HUES64 (cell line): ENCODE measurements around the gene CLASP1.

Experiments
- H3K27ac ChIP-seq: 2 replicates; pipeline ENCODE4 v1.7.0; 2013; ENCODE audit warnings: low read depth, low read length, inconsistent platforms
- H3K27me3 ChIP-seq: 2 replicates; pipeline ENCODE4 v1.6.1; 2013; ENCODE audit warnings: mild to moderate bottlenecking, low read length; ENCODE audit not compliant: insufficient read depth
- H3K36me3 ChIP-seq: 2 replicates; pipeline ENCODE4 v1.6.1; 2013; ENCODE audit warnings: mild to moderate bottlenecking, low read length; ENCODE audit not compliant: insufficient read depth
- H3K4me1 ChIP-seq: 2 replicates; pipeline ENCODE4 v1.6.1; 2013; ENCODE audit warnings: mild to moderate bottlenecking, low read length, moderate library complexity; ENCODE audit not compliant: insufficient read depth
- H3K4me3 ChIP-seq: 2 replicates; pipeline ENCODE4 v1.5.1; 2013; ENCODE audit warnings: mild to moderate bottlenecking, low read length, moderate library complexity
- H3K9ac ChIP-seq: 2 replicates; pipeline ENCODE4 v1.6.1; 2013; ENCODE audit warnings: mild to moderate bottlenecking, low read depth, low read length
- H3K9me3 ChIP-seq: 2 replicates; pipeline ENCODE4 v1.6.1; 2013; ENCODE audit warnings: low read depth, low read length; ENCODE audit not compliant: insufficient read depth
- WGBS: fragments of 150-250, 120-280 bp; methylation state at CpG from one replicate; pipeline ENCODE4 v1.1.7; 2013; ENCODE audit warnings: missing lambda C conversion rate; 5-methylcytosine and 5-hydroxymethylcytosine counted together

Gene CLASP1

GRCh38 chr2:121501031-121501430 lies 148.2 kb downstream of the CLASP1 start:
- WGBS, result 100% methylated on average over 1 of the region's 1 CpG
- H3K36me3 ChIP-seq, result peaks cover 39% of the 10 kb centered on the region
- no peak overlapping the region for H3K27ac ChIP-seq
- H3K4me3 ChIP-seq, result no peak overlapping the region
- peaks cover 8% of the 10 kb centered on the region; the same call in 1 of the 2 replicates for H3K9me3 ChIP-seq
- H3K9ac ChIP-seq, result no peak overlapping the region
- H3K4me1 ChIP-seq, result no peaks in the 10 kb centered on the region
- H3K27me3 ChIP-seq, result no peaks in the 10 kb centered on the region

GRCh38 chr2:121498731-121499130 lies 150.5 kb downstream of the CLASP1 start:
- 94% methylated on average over 1 of the region's 1 CpG for WGBS
- Histone ChIP-seq H3K4me1 (no peaks in the 10 kb centered on the region), H3K27ac (no peak overlapping the region), H3K9ac (no peak overlapping the region), H3K4me3 (no peak overlapping the region), H3K27me3 (no peaks in the 10 kb centered on the region), H3K9me3 (peaks cover 8% of the 10 kb centered on the region; the same call in 1 of the 2 replicates), H3K36me3 (peaks cover 39% of the 10 kb centered on the region)

GRCh38 chr2:121492409-121492808 lies 156.9 kb downstream of the CLASP1 start:
- no peaks in the 10 kb centered on the region for H3K36me3 ChIP-seq
- no peak overlapping the region for H3K27ac ChIP-seq
- H3K9me3 ChIP-seq, result no peaks in the 10 kb centered on the region
- peaks cover 36% of the 10 kb centered on the region for H3K4me1 ChIP-seq
- no peak overlapping the region for H3K9ac ChIP-seq
- WGBS, result 100% methylated on average over 2 of the region's 3 CpGs
- H3K27me3 ChIP-seq, result no peaks in the 10 kb centered on the region
- H3K4me3 ChIP-seq, result no peak overlapping the region

GRCh38 chr2:121491518-121491917 lies 157.7 kb downstream of the CLASP1 start:
- Histone ChIP-seq H3K27ac (no peak overlapping the region), H3K9me3 (no peaks in the 10 kb centered on the region), H3K27me3 (no peaks in the 10 kb centered on the region), H3K4me3 (no peak overlapping the region), H3K9ac (no peak overlapping the region), H3K36me3 (no peaks in the 10 kb centered on the region), H3K4me1 (peaks cover 36% of the 10 kb centered on the region)
- WGBS, result 92% methylated on average over 4 of the region's 4 CpGs

GRCh38 chr2:121490584-121491133 lies 158.6 kb downstream of the CLASP1 start:
- H3K9ac ChIP-seq, result no peak overlapping the region

GRCh38 chr2:121489911-121490583 lies 159.2 kb downstream of the CLASP1 start:
- 67% methylated on average over 2 of the region's 2 CpGs for WGBS
- Histone ChIP-seq H3K27ac (no peak overlapping the region), H3K4me3 (no peak overlapping the region)

More at GRCh38 chr2:121490584-121491133, 158.6 kb downstream of the CLASP1 start:
- no peaks in the 10 kb centered on the region for H3K27me3 ChIP-seq
- H3K27ac ChIP-seq, result no peak overlapping the region
- H3K4me1 ChIP-seq, result peaks cover 39% of the 10 kb centered on the region
- no peak overlapping the region for H3K4me3 ChIP-seq
- no peaks in the 10 kb centered on the region for H3K36me3 ChIP-seq
- H3K9me3 ChIP-seq, result no peaks in the 10 kb centered on the region
- WGBS, result 85% methylated on average over 2 of the region's 3 CpGs

DNA sequence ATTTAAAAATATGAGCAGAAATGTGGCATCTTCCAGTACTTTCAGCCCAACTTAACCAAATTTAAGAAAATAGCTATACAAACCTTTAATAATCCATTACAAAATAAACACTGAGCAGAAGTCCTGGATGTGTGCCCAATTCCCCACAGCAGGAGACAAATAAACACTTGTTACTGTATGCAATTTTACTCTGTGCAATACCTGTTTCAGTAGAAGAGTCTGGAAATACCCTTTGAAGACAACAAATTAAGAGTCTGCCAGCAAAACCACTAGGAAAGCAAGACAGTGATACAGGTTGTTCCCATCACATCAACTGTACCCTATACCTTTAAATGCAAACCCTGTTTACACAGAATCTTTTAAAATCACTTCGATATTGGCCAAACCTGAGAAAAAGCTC lies 160.0 kb downstream of the CLASP1 start:
- H3K4me1 ChIP-seq, result peaks cover 43% of the 10 kb centered on the region
- H3K4me3 ChIP-seq, result no peak overlapping the region
- H3K9me3 ChIP-seq, result no peaks in the 10 kb centered on the region
- 89% methylated on average over 1 of the region's 1 CpG for WGBS
- H3K27ac ChIP-seq, result no peak overlapping the region
- H3K27me3 ChIP-seq, result no peaks in the 10 kb centered on the region
- H3K9ac ChIP-seq, result no peak overlapping the region
- H3K36me3 ChIP-seq, result no peaks in the 10 kb centered on the region

More at GRCh38 chr2:121489911-121490583, 159.2 kb downstream of the CLASP1 start:
- Histone ChIP-seq H3K9ac (no peak overlapping the region), H3K36me3 (no peaks in the 10 kb centered on the region), H3K27me3 (no peaks in the 10 kb centered on the region), H3K9me3 (no peaks in the 10 kb centered on the region), H3K4me1 (peaks cover 43% of the 10 kb centered on the region)

DNA sequence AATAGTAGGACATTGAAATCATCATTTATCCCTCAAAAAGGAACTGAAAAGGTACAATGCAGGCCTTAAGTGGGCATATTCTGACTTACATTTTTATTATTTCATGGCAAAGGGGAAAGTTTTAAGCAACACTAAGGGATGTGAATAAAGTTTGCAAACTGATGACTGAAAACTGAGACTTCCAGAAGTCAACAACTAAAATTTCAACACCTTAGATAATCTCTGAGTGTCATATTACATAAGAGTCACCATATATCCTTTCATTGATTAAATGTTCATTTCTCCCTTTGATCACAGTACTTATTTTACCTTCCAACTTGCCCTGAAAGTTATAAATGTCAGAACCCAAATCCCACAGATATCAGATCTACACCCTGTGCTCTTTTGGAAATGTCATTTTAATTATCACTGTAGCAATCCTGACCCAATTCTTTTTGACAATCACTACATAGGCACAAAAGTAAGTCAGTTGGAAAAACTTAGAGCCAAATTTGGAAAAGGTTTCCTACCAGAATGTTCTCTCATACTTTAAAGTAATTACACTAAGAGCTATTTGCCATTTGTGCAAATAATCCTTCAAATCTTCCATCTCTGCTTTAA lies 163.0 kb downstream of the CLASP1 start:
- Histone ChIP-seq H3K27ac (0 out of 2 replicates have a peak overlapping the region, but pooled peaks have one; percentile 2), H3K36me3 (no peaks in the 10 kb centered on the region), H3K9ac (no peak overlapping the region), H3K4me1 (peaks cover 43% of the 10 kb centered on the region), H3K27me3 (no peaks in the 10 kb centered on the region), H3K4me3 (no peak overlapping the region), H3K9me3 (no peaks in the 10 kb centered on the region)

- H3K9me3 ChIP-seq, result no peaks in the 10 kb centered on the region
- H3K4me3 ChIP-seq, result no peak overlapping the region
- no peak overlapping the region for H3K9ac ChIP-seq
- no peaks in the 10 kb centered on the region for H3K27me3 ChIP-seq
- peaks cover 42% of the 10 kb centered on the region for H3K4me1 ChIP-seq
- H3K36me3 ChIP-seq, result no peaks in the 10 kb centered on the region
- peak overlapping the region; percentile 3; the same call in 1 of the 2 replicates for H3K27ac ChIP-seq
These were observed 164.2 kb downstream of the CLASP1 start for GRCh38 chr2:121485039-121485438.

DNA sequence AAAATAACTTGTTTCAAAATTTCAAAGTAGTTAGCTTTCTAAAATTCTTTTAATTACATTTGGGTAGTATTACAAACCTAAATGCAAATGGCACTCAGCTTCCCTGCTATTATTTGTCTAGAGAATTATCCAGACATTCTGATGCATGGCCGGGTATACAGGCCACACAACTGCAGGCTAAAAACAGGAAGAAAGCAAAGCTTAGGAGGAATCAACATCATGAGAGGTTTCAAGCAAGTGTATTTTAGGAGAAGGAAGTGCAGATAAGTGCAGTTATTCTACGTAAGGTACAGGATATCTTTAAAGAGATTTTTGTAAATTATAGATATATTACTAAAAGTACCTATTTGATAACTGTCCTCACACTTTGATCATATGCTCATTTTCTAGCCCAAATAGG lies 165.4 kb downstream of the CLASP1 start:
- no peak overlapping the region for H3K9ac ChIP-seq
- H3K36me3 ChIP-seq, result no peaks in the 10 kb centered on the region
- H3K4me3 ChIP-seq, result no peak overlapping the region
- no peaks in the 10 kb centered on the region for H3K9me3 ChIP-seq
- H3K4me1 ChIP-seq, result peaks cover 36% of the 10 kb centered on the region
- H3K27ac ChIP-seq, result no peak overlapping the region
- WGBS, result 94% methylated on average over 2 of the region's 2 CpGs
- no peaks in the 10 kb centered on the region for H3K27me3 ChIP-seq

GRCh38 chr2:121483021-121483420 lies 166.2 kb downstream of the CLASP1 start:
- Histone ChIP-seq H3K27ac (no peak overlapping the region), H3K9me3 (no peaks in the 10 kb centered on the region), H3K9ac (no peak overlapping the region), H3K27me3 (no peaks in the 10 kb centered on the region), H3K36me3 (no peaks in the 10 kb centered on the region), H3K4me1 (peaks cover 28% of the 10 kb centered on the region; the same call in 1 of the 2 replicates), H3K4me3 (no peak overlapping the region)
- 85% methylated on average over 1 of the region's 1 CpG for WGBS
